ENCODE results near the gene NEAT1. TPM values are rescaled to one million over a fixed set of nuclear protein-coding genes. Genes with fewer than 3 reads are reported as not detected.

Gene NEAT1
- total and polyA plus RNA-seq, 9 of the 15 experiments (the other 6 are each of a cell fraction or from before 2014, with no cell fraction given) = 20.1 to 389 (median 62.8) TPM

- no peak for TF ChIP-seq ZNF407 (IDR thresholded peaks at IDR 0.05; ENCODE audit: low read depth)
- TF ChIP-seq PHTF2 (CRISPR knock-in tag; IDR thresholded peaks at IDR 0.05) = no peak
- TF ChIP-seq SRSF3 (IDR thresholded peaks at IDR 0.05; ENCODE audit: insufficient read depth, low read length) = no peak
- no peak for TF ChIP-seq KLF10 (CRISPR knock-in tag; IDR thresholded peaks at IDR 0.05)
- no peak for TF ChIP-seq TRIM25 (IDR thresholded peaks at IDR 0.05; ENCODE audit: borderline replicate concordance)
Measured at GRCh38 chr11:65454696-65455456, 32.3 kb downstream of the NEAT1 start (continued).

Data from K562 (cell line).